HepG2 (cell line): ENCODE measurements around the gene SPECC1L.

Experiments
- CBFB ChIP-seq: sonication (generic); formaldehyde crosslinking; IDR thresholded peaks from 2 replicates; pipeline ENCODE4 v1.4.0; 2020; ENCODE audit warnings: missing genetic modification reagents
- EED ChIP-seq: sonication (generic); formaldehyde crosslinking; IDR thresholded peaks from 2 replicates; pipeline ENCODE4 v1.5.0; 2020; ENCODE audit warnings: mild to moderate bottlenecking, missing genetic modification reagents
- EZH2 ChIP-seq: conservative IDR thresholded peaks from 2 replicates; pipeline ENCODE4 v1.6.1; 2012; ENCODE audit warnings: mild to moderate bottlenecking, low read depth, low read length, moderate library complexity
- KDM1A ChIP-seq: IDR thresholded peaks from 2 replicates; pipeline ENCODE4 v1.6.1; 2016; ENCODE audit warnings: missing compliant biosample characterization
- MAFF ChIP-seq: IDR thresholded peaks from 2 replicates; pipeline ENCODE4 v1.6.1; 2011; ENCODE audit warnings: low read depth, low read length, improper control_type of control experiment
- MXD4 ChIP-seq: IDR thresholded peaks from 2 replicates; pipeline ENCODE4 v1.6.1; 2016; ENCODE audit warnings: mild to moderate bottlenecking, missing biosample characterization, missing genetic modification reagents
- SRF ChIP-seq: IDR thresholded peaks from 2 replicates; pipeline ENCODE4 v1.6.1; 2011; ENCODE audit warnings: mild to moderate bottlenecking, low read depth, low read length, moderate library complexity
- THAP11 ChIP-seq: IDR thresholded peaks from 2 replicates; pipeline ENCODE4 v1.6.1; 2016; ENCODE audit warnings: missing biosample characterization, missing genetic modification reagents
- ZFY ChIP-seq: sonication (generic); formaldehyde crosslinking; IDR thresholded peaks from 2 replicates; pipeline ENCODE4 v1.4.0; 2020; ENCODE audit warnings: missing genetic modification reagents
- ZMYM4 ChIP-seq: sonication (generic); formaldehyde crosslinking; IDR thresholded peaks from 2 replicates; pipeline ENCODE4 v1.8.1; 2023; ENCODE audit warnings: mild to moderate bottlenecking, missing genetic modification reagents
- ZNF773 ChIP-seq: sonication (generic); formaldehyde crosslinking; IDR thresholded peaks from 2 replicates; pipeline ENCODE4 v1.4.0; 2020; ENCODE audit warnings: missing genetic modification reagents, borderline replicate concordance
- TF ChIP-seq, protein P1 (sequence below): IDR thresholded peaks from 2 replicates; pipeline ENCODE4 v1.6.1; 2012; ENCODE audit warnings: low read depth, low read length, improper control_type of control experiment

DNA sequence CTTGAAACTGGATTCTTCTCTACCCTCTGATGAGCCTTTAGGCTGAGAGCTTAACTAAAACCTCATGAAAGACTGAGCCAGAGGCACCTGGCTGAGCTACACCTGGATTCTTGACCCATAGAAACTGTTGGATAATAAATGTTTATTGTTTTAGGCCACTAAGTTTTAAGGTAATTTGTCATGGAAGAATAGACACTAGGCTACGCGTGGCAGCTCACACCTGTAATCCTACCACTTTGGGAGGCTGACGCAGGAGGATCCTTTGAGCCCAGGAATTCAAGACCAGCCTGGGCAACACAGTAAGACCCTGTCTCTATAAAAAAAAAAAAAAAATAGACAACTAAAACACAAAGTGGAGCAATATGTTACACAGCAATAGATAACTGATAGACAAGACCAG lies 195.3 kb downstream of the SPECC1L start:
- TF ChIP-seq MXD4 (CRISPR knock-in tag): no peak
- TF ChIP-seq THAP11 (CRISPR knock-in tag): no peak
- TF ChIP-seq SRF: no peak
- TF ChIP-seq, protein P1, sequence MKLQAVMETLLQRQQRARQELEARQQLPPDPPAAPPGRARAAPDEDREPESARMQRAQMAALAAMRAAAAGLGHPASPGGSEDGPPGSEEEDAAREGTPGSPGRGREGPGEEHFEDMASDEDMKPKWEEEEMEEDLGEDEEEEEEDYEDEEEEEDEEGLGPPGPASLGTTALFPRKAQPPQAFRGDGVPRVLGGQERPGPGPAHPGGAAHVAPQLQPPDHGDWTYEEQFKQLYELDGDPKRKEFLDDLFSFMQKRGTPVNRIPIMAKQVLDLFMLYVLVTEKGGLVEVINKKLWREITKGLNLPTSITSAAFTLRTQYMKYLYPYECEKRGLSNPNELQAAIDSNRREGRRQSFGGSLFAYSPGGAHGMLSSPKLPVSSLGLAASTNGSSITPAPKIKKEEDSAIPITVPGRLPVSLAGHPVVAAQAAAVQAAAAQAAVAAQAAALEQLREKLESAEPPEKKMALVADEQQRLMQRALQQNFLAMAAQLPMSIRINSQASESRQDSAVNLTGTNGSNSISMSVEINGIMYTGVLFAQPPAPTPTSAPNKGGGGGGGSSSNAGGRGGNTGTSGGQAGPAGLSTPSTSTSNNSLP: no peak
- no peak for TF ChIP-seq EZH2
- TF ChIP-seq CBFB (CRISPR knock-in tag): no peak
- no peak for TF ChIP-seq ZFY (CRISPR knock-in tag)
- no peak for TF ChIP-seq ZNF773 (CRISPR knock-in tag)
- no peak for TF ChIP-seq EED
- TF ChIP-seq ZMYM4 (CRISPR knock-in tag): no peak
- TF ChIP-seq MAFF: no peak
- TF ChIP-seq KDM1A: no peak
